Spleen (tissue), 7 donors: ENCODE results near the gene CMTR2.

Experiments used
- CTCF ChIP-seq, 11 experiments: fragments of 200-600 bp in 7 of 11; fragments of 450-650 bp in 4 of 11; sonication (generic) in 4 of 11; IDR thresholded peaks in 8 of 11; conservative IDR thresholded peaks in 3 of 11; 1 replicate in 7 of 11; 2 replicates in 4 of 11; pipeline versions ENCODE4 v1.4.0 to v1.8.0; 2016 to 2021; ENCODE audit warnings: antibody characterized with exemption in 11 of 11, inconsistent platforms in 4 of 11, mild to moderate bottlenecking in 1 of 11
- POLR2A ChIP-seq, 3 donors: fragments of 450-650 bp; IDR thresholded peaks; one replicate each; pipeline ENCODE4 v1.5.1; 2017; ENCODE audit warnings: antibody characterized with exemption in 3 of 3, mild to moderate bottlenecking in 1 of 3
- POLR2AphosphoS5 ChIP-seq, 3 donors: sonication (generic); formaldehyde crosslinking; IDR thresholded peaks; one replicate each; pipeline ENCODE4 v1.5.1; 2017; ENCODE audit warnings: antibody characterized with exemption in 3 of 3
- donor health status: DM: no; HTN: no; CAD: no; lungs with moderate emphysema.
- donor health status: DM: no; HTN: no; CAD: no.
- donor health status: DM: no; HTN: no; CAD: no.

GRCh38 chr16:71287911-71288310, 1.3 kb downstream of the CMTR2 start:
- TF ChIP-seq CTCF (IDR thresholded peaks at IDR 0.05 in 8 of 11, conservative IDR thresholded peaks at IDR 0.05 in 3 of 11) = no peak
- TF ChIP-seq POLR2A (IDR thresholded peaks at IDR 0.05) = no peak
- TF ChIP-seq POLR2AphosphoS5 (IDR thresholded peaks at IDR 0.05) = no peak
